Spleen (tissue), 11 donors: Measurements from ENCODE around the gene C1QTNF5. TPM values are rescaled to one million over a fixed set of nuclear protein-coding genes. Genes with fewer than 3 reads are reported as not detected.
A peak's percentile ranks its signal among the peaks of the same experiment; 100 is the strongest.

Experiments
- DNase-seq: peaks from one replicate; pipeline ENCODE4 v3.0.0-alpha.2; 2020
- H3K27ac ChIP-seq, 8 donors: fragments of 200-600 bp; sonication (generic) in 7 of 8; 1 replicate in 4 of 8; 2 replicates in 4 of 8; pipeline versions ENCODE4 v1.5.0 to v1.8.0; 2016 to 2021; ENCODE audit warnings: inconsistent platforms in 4 of 8, mild to moderate bottlenecking in 4 of 8, moderate library complexity in 1 of 8
- H3K27me3 ChIP-seq, 7 donors: fragments of 200-600 bp; sonication (generic) in 6 of 7; replicated peaks in 1 of 7; 1 replicate in 4 of 7; 2 replicates in 3 of 7; pipeline versions ENCODE4 v1.5.0 to v1.8.0; 2016 to 2021; ENCODE audit warnings: inconsistent platforms in 3 of 7, mild to moderate bottlenecking in 1 of 7
- H3K36me3 ChIP-seq, 6 donors: fragments of 200-600 bp; sonication (generic) in 5 of 6; 1 replicate in 4 of 6; 2 replicates in 2 of 6; pipeline versions ENCODE4 v1.5.0 to v1.8.0; 2016 to 2021; ENCODE audit warnings: inconsistent platforms in 2 of 6
- H3K4me1 ChIP-seq, 6 donors: fragments of 200-600 bp; sonication (generic) in 5 of 6; 1 replicate in 3 of 6; 2 replicates in 3 of 6; pipeline versions ENCODE4 v1.5.0 to v1.8.0; 2016 to 2021; ENCODE audit warnings: inconsistent platforms in 3 of 6
- H3K4me3 ChIP-seq, 8 donors: fragments of 200-600 bp; sonication (generic) in 7 of 8; 1 replicate in 4 of 8; 2 replicates in 4 of 8; pipeline versions ENCODE4 v1.5.0 to v1.8.0; 2016 to 2021; ENCODE audit warnings: inconsistent platforms in 4 of 8, mild to moderate bottlenecking in 4 of 8, moderate library complexity in 2 of 8
- H3K9me3 ChIP-seq, 8 donors: fragments of 200-600 bp; sonication (generic) in 7 of 8; 1 replicate in 4 of 8; 2 replicates in 4 of 8; pipeline versions ENCODE4 v1.5.0 to v1.8.0; 2016 to 2021; ENCODE audit warnings: inconsistent platforms in 4 of 8
- CTCF ChIP-seq, 11 experiments: fragments of 200-600 bp in 7 of 11; fragments of 450-650 bp in 4 of 11; sonication (generic) in 4 of 11; IDR thresholded peaks in 8 of 11; conservative IDR thresholded peaks in 3 of 11; 1 replicate in 7 of 11; 2 replicates in 4 of 11; pipeline versions ENCODE4 v1.4.0 to v1.8.0; 2016 to 2021; ENCODE audit warnings: antibody characterized with exemption in 11 of 11, inconsistent platforms in 4 of 11, mild to moderate bottlenecking in 1 of 11
- POLR2A ChIP-seq, 3 donors: fragments of 450-650 bp; IDR thresholded peaks; one replicate each; pipeline ENCODE4 v1.5.1; 2017; ENCODE audit warnings: antibody characterized with exemption in 3 of 3, mild to moderate bottlenecking in 1 of 3
- POLR2AphosphoS5 ChIP-seq, 3 donors: sonication (generic); formaldehyde crosslinking; IDR thresholded peaks; one replicate each; pipeline ENCODE4 v1.5.1; 2017; ENCODE audit warnings: antibody characterized with exemption in 3 of 3
- WGBS, 5 donors: extraction: QIAGEN DNeasy Blood & Tissue Kit in 3 of 5; methylation state at CpG; one replicate each; pipeline versions ENCODE4 v1.1.5 to v1.1.7; 2013 to 2018; 5-methylcytosine and 5-hydroxymethylcytosine counted together
- intact Hi-C: fragments of 100-400 bp; cut with DNase I; formaldehyde crosslinking; loops from one replicate; pipeline ENCODE4 v1.15.0; 2023; ENCODE audit warnings: low total_unique reads
- polyA plus RNA-seq, 3 donors: library from polyadenylated mRNA; stranded (reverse); fragments of 200-250 nt; gene quantifications; one replicate each; pipeline ENCODE4 v1.2.1, GENCODE V29; 2013
- total RNA-seq, 7 donors: library from RNA; depleted of rRNA in 3 of 7; stranded (reverse); fragments of >200 nt in 3 of 7; fragmentation: NEBNext Ultra II Directional in 4 of 7; extraction: Animal tissue kit (Norgen Biotek cat#: 25700) in 4 of 7; gene quantifications; one replicate each; pipeline versions ENCODE4 v1.1.0 to v1.2.1, GENCODE V29; 2016 to 2021
- donor health status: healthy with polysubstance abuse.
- donor health status: DM: no; HTN: no; CAD: no; lungs with moderate emphysema.
- donor health status: DM: no; HTN: no; CAD: no.
- donor health status: Bipolar disorder and iron deficiency.
- donor health status: healthy.
- donor health status: DM: no; HTN: no; CAD: no.
- donor health status: DM: yes; HTN: yes; CAD: no.

C1QTNF5 gene
- total and polyA plus RNA-seq, 10 donors, result 10.3 to 55.0 (median 29.9) TPM

DNA sequence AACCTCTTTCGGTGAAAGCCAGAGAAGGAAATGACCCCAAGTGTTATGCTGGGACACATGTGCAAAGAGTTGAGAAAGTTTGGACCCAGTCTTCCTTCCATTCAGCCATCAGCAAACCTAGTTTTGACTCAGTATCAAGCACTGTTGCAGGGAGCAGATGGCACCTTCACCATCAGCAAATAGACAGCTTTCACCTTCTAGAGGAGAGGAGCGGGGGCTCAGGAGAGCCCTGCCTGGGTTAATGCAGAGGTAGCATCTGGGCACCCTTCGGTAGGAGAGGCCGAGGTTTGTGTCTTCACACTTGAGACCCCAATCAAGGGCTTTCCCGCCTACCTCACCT lies 22.0 kb upstream of the C1QTNF5 start:
- 87 to 95% (median 92%) methylated on average over 5 of the region's 5 CpGs for WGBS, 5 donors
- H3K36me3 ChIP-seq, result no peaks in the 10 kb centered on the region
- intact Hi-C loops, result no loop called here
- H3K4me3 ChIP-seq, result peak overlapping the region in 2 of 8 donors; percentile 40 to 71
- no peaks in the 10 kb centered on the region for H3K9me3 ChIP-seq
- H3K27me3 ChIP-seq, result peaks cover 0 to 64% (median 38%) of the 10 kb centered on the region in 7 donors
- peak; percentile 2 for DNase-seq
- TF ChIP-seq POLR2AphosphoS5 (IDR thresholded peaks at IDR 0.05), result no peak
- TF ChIP-seq CTCF (IDR thresholded peaks at IDR 0.05 in 8 of 11, conservative IDR thresholded peaks at IDR 0.05 in 3 of 11), result no peak
- TF ChIP-seq POLR2A (IDR thresholded peaks at IDR 0.05), result no peak
- H3K4me1 ChIP-seq, result peaks cover 0 to 32% (median 18%) of the 10 kb centered on the region in 6 donors
- H3K27ac ChIP-seq, result no peak overlapping the region

- Histone ChIP-seq H3K4me3 (no peak overlapping the region), H3K36me3 (no peaks in the 10 kb centered on the region), H3K27ac (no peak overlapping the region), H3K27me3 (peaks cover 0 to 63% (median 34%) of the 10 kb centered on the region in 7 donors), H3K9me3 (no peaks in the 10 kb centered on the region), H3K4me1 (peaks cover 0 to 33% (median 18%) of the 10 kb centered on the region in 6 donors)
- TF ChIP-seq CTCF (IDR thresholded peaks at IDR 0.05 in 8 of 11, conservative IDR thresholded peaks at IDR 0.05 in 3 of 11), result no peak
- TF ChIP-seq POLR2A (IDR thresholded peaks at IDR 0.05), result no peak
- TF ChIP-seq POLR2AphosphoS5 (IDR thresholded peaks at IDR 0.05), result no peak
- WGBS, 5 donors, result 80 to 88% (median 86%) methylated on average over 11 of the region's 11 CpGs
- intact Hi-C loops, result no loop called here
- DNase-seq, result peak; percentile 9
These were observed 21.4 kb upstream of the C1QTNF5 start for GRCh38 chr11:119361941-119362725.

DNA sequence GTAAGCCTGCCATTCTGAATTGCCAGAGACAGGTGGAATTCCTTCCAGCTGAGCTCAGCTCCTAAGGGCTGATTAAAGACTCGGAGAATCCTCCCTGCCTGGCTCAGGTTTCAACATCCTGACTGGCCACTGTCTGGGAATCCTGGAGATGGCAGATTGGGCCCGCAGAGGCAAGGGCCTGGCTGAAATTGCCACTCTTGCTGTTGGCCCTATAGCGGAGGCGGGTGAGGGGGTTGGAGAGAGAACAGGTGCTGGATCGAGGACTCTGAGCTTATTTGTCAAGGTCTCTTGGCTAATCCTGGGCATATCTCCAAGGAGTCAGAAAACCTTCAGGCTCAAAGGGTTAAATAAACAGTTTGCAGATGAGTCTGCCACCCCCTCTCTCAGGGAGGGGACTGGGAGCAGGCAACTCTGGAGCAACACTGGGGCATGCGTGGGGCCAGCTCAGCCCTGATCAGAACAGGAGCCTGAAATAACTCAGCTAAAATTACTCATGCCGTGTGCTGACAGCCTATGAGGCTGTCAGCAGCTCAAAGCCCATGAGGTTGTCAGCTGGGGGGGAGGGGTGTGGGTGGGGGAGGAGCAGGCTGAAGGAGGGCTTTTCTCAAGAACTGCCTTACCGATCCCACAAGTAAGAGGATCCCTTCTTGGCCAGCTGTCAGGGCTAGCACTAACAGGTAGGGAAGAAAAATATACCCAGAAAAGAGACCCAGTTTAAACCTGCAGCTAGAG lies 20.5 kb upstream of the C1QTNF5 start:
- Histone ChIP-seq H3K27ac (no peak overlapping the region), H3K9me3 (no peaks in the 10 kb centered on the region), H3K4me3 (no peak overlapping the region), H3K27me3 (peaks cover 0 to 63% (median 27%) of the 10 kb centered on the region in 7 donors), H3K36me3 (no peaks in the 10 kb centered on the region), H3K4me1 (peaks cover 0 to 42% (median 27%) of the 10 kb centered on the region in 6 donors)
- TF ChIP-seq CTCF (IDR thresholded peaks at IDR 0.05 in 8 of 11, conservative IDR thresholded peaks at IDR 0.05 in 3 of 11) (no peak), POLR2AphosphoS5 (IDR thresholded peaks at IDR 0.05) (no peak), POLR2A (IDR thresholded peaks at IDR 0.05) (no peak)
- 50 to 67% (median 66%) methylated on average over 8 of the region's 8 CpGs for WGBS, 5 donors
- peak; percentile 37 for DNase-seq
- intact Hi-C loops, result no loop called here
